Measurements from ENCODE around the gene PREX1.

Gene PREX1

GRCh38 chr20:48819821-48820648, 7.8 kb downstream of the PREX1 start:
- Histone ChIP-seq H2BK120ac (ENCODE audit: low read depth, low read length) (no peak overlapping the region), H3K23ac (ENCODE audit: low read length in 2 of 2) (no peak overlapping the region), H3K18ac (ENCODE audit: low read depth in 1 of 2, low read length in 2 of 2) (no peak overlapping the region), H2AK5ac (ENCODE audit: low read length, severe bottlenecking) (no peak overlapping the region), H3K27ac (ENCODE audit: low read length, poor library complexity, severe bottlenecking) (no peak overlapping the region), H3K79me1 (replicated peaks; ENCODE audit: low read length, poor library complexity, severe bottlenecking) (peaks cover 33% of the 10 kb centered on the region), H3K9ac (ENCODE audit: low read length) (no peak overlapping the region), H2AFZ (ENCODE audit: low read depth, low read length) (no peak overlapping the region), H3K4me1 (ENCODE audit: control insufficient read depth, insufficient read depth, low read depth, low read length) (peaks cover 19% of the 10 kb centered on the region), H3K27me3 (ENCODE audit: control insufficient read depth in 1 of 2, insufficient read depth in 1 of 2, low read length in 2 of 2) (peaks cover 0 to 24% of the 10 kb centered on the region in 2 experiments), H3K4me3 (ENCODE audit: insufficient read depth in 1 of 2, low read depth in 1 of 2, low read length in 2 of 2) (no peak overlapping the region), H3K14ac (ENCODE audit: low read length in 2 of 2) (no peak overlapping the region), H3K36me3 (ENCODE audit: control insufficient read depth in 1 of 2, insufficient read depth in 2 of 2, low read depth in 1 of 2, low read length in 2 of 2) (peaks cover 0 to 2% of the 10 kb centered on the region in 2 experiments), H4K91ac (ENCODE audit: low read length) (no peak overlapping the region), H2BK12ac (ENCODE audit: low read length in 2 of 2) (no peak overlapping the region), H4K8ac (ENCODE audit: low read length) (no peak overlapping the region), H3K9me3 (ENCODE audit: control insufficient read depth, low read length) (no peaks in the 10 kb centered on the region), H3K4ac (ENCODE audit: low read depth in 1 of 2, low read length in 2 of 2) (no peak overlapping the region), H3K4me2 (ENCODE audit: low read length, poor library complexity, severe bottlenecking) (no peak overlapping the region), H2BK5ac (ENCODE audit: low read depth, low read length, poor library complexity, severe bottlenecking) (no peak overlapping the region), H2BK15ac (ENCODE audit: low read depth, poor library complexity, severe bottlenecking) (no peak overlapping the region)
- no peak for DNase-seq
- 74% methylated on average over 15 of the region's 15 CpGs for WGBS

GRCh38 chr20:48819089-48819488, 8.7 kb downstream of the PREX1 start:
- H4K91ac ChIP-seq (ENCODE audit: low read length) = no peak overlapping the region
- WGBS = 84% methylated on average over 3 of the region's 3 CpGs
- H3K18ac ChIP-seq (ENCODE audit: low read depth in 1 of 2, low read length in 2 of 2) = no peak overlapping the region
- H3K27me3 ChIP-seq (ENCODE audit: control insufficient read depth in 1 of 2, insufficient read depth in 1 of 2, low read length in 2 of 2) = peaks cover 0 to 31% of the 10 kb centered on the region in 2 experiments
- H2BK5ac ChIP-seq (ENCODE audit: low read depth, low read length, poor library complexity, severe bottlenecking) = no peak overlapping the region
- no peak overlapping the region for H2BK12ac ChIP-seq (ENCODE audit: low read length in 2 of 2)
- no peak overlapping the region for H2AK5ac ChIP-seq (ENCODE audit: low read length, severe bottlenecking)
- H3K79me1 ChIP-seq (replicated peaks; ENCODE audit: low read length, poor library complexity, severe bottlenecking) = peaks cover 36% of the 10 kb centered on the region
- H4K8ac ChIP-seq (ENCODE audit: low read length) = no peak overlapping the region
- no peak overlapping the region for H3K4me3 ChIP-seq (ENCODE audit: insufficient read depth in 1 of 2, low read depth in 1 of 2, low read length in 2 of 2)
- H3K36me3 ChIP-seq (ENCODE audit: control insufficient read depth in 1 of 2, insufficient read depth in 2 of 2, low read depth in 1 of 2, low read length in 2 of 2) = peaks cover 0 to 2% of the 10 kb centered on the region in 2 experiments
- no peak overlapping the region for H3K9ac ChIP-seq (ENCODE audit: low read length)
- no peak overlapping the region for H2BK15ac ChIP-seq (ENCODE audit: low read depth, poor library complexity, severe bottlenecking)
- no peak overlapping the region for H2AFZ ChIP-seq (ENCODE audit: low read depth, low read length)
- H3K23ac ChIP-seq (ENCODE audit: low read length in 2 of 2) = no peak overlapping the region
- H3K4me2 ChIP-seq (ENCODE audit: low read length, poor library complexity, severe bottlenecking) = no peak overlapping the region
- no peak overlapping the region for H3K4ac ChIP-seq (ENCODE audit: low read depth in 1 of 2, low read length in 2 of 2)
- no peak for DNase-seq
- H3K14ac ChIP-seq (ENCODE audit: low read length in 2 of 2) = no peak overlapping the region
- H3K4me1 ChIP-seq (ENCODE audit: control insufficient read depth, insufficient read depth, low read depth, low read length) = peaks cover 15% of the 10 kb centered on the region
- H3K9me3 ChIP-seq (ENCODE audit: control insufficient read depth, low read length) = no peaks in the 10 kb centered on the region
- no peak overlapping the region for H3K27ac ChIP-seq (ENCODE audit: low read length, poor library complexity, severe bottlenecking)
- H2BK120ac ChIP-seq (ENCODE audit: low read depth, low read length) = no peak overlapping the region

DNA sequence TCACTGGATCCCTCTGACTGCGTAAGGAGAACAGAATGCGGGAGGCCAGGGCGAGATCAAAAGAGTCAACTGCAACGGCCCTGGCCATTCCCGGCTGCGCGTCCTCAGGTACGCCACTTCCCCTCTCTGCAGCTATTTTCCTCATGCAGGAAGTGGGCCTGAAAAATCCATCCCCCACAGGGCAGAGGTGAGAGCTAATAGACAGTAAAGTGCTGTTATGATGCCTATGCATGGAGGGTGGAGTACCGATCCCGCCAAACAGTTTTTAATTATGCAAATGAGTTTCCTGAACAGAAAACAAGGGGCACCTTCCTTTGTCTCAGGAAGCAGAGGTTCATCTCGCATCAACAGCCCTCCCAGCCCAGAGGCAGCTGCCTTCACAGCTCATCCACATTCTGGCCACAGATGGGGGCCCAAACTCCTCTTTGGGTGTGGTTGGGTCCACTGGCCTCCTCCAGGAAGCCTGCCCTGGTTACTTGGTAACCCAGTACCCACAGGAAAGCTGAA, 9.3 kb downstream of the PREX1 start:
- Histone ChIP-seq H3K9ac (ENCODE audit: low read length) (no peak overlapping the region), H3K27me3 (ENCODE audit: control insufficient read depth in 1 of 2, insufficient read depth in 1 of 2, low read length in 2 of 2) (peaks cover 0 to 37% of the 10 kb centered on the region in 2 experiments), H3K36me3 (ENCODE audit: control insufficient read depth in 1 of 2, insufficient read depth in 2 of 2, low read depth in 1 of 2, low read length in 2 of 2) (peaks cover 0 to 2% of the 10 kb centered on the region in 2 experiments), H2BK5ac (ENCODE audit: low read depth, low read length, poor library complexity, severe bottlenecking) (no peak overlapping the region), H3K4ac (ENCODE audit: low read depth in 1 of 2, low read length in 2 of 2) (no peak overlapping the region), H3K4me1 (ENCODE audit: control insufficient read depth, insufficient read depth, low read depth, low read length) (peaks cover 11% of the 10 kb centered on the region), H2BK120ac (ENCODE audit: low read depth, low read length) (no peak overlapping the region), H4K8ac (ENCODE audit: low read length) (no peak overlapping the region), H3K18ac (ENCODE audit: low read depth in 1 of 2, low read length in 2 of 2) (no peak overlapping the region), H2BK15ac (ENCODE audit: low read depth, poor library complexity, severe bottlenecking) (no peak overlapping the region), H3K4me2 (ENCODE audit: low read length, poor library complexity, severe bottlenecking) (no peak overlapping the region), H2BK12ac (ENCODE audit: low read length in 2 of 2) (no peak overlapping the region), H3K23ac (ENCODE audit: low read length in 2 of 2) (no peak overlapping the region), H3K9me3 (ENCODE audit: control insufficient read depth, low read length) (no peaks in the 10 kb centered on the region), H2AK5ac (ENCODE audit: low read length, severe bottlenecking) (no peak overlapping the region), H3K4me3 (ENCODE audit: insufficient read depth in 1 of 2, low read depth in 1 of 2, low read length in 2 of 2) (no peak overlapping the region), H2AFZ (ENCODE audit: low read depth, low read length) (no peak overlapping the region), H3K79me1 (replicated peaks; ENCODE audit: low read length, poor library complexity, severe bottlenecking) (peaks cover 38% of the 10 kb centered on the region), H4K91ac (ENCODE audit: low read length) (no peak overlapping the region), H3K27ac (ENCODE audit: low read length, poor library complexity, severe bottlenecking) (no peak overlapping the region), H3K14ac (ENCODE audit: low read length in 2 of 2) (no peak overlapping the region)
- 72% methylated on average over 11 of the region's 11 CpGs for WGBS
- DNase-seq = no peak

GRCh38 chr20:48818031-48818370, 9.8 kb downstream of the PREX1 start:
- Histone ChIP-seq H3K9ac (ENCODE audit: low read length) (no peak overlapping the region), H3K79me1 (replicated peaks; ENCODE audit: low read length, poor library complexity, severe bottlenecking) (peaks cover 37% of the 10 kb centered on the region), H3K4ac (ENCODE audit: low read depth in 1 of 2, low read length in 2 of 2) (no peak overlapping the region), H4K91ac (ENCODE audit: low read length) (no peak overlapping the region), H3K9me3 (ENCODE audit: control insufficient read depth, low read length) (no peaks in the 10 kb centered on the region), H3K27ac (ENCODE audit: low read length, poor library complexity, severe bottlenecking) (no peak overlapping the region), H3K36me3 (ENCODE audit: control insufficient read depth in 1 of 2, insufficient read depth in 2 of 2, low read depth in 1 of 2, low read length in 2 of 2) (peaks cover 0 to 2% of the 10 kb centered on the region in 2 experiments), H2BK12ac (ENCODE audit: low read length in 2 of 2) (no peak overlapping the region), H3K14ac (ENCODE audit: low read length in 2 of 2) (no peak overlapping the region), H2AFZ (ENCODE audit: low read depth, low read length) (no peak overlapping the region), H2BK120ac (ENCODE audit: low read depth, low read length) (no peak overlapping the region), H3K4me3 (ENCODE audit: insufficient read depth in 1 of 2, low read depth in 1 of 2, low read length in 2 of 2) (no peak overlapping the region), H3K4me1 (ENCODE audit: control insufficient read depth, insufficient read depth, low read depth, low read length) (peaks cover 7% of the 10 kb centered on the region), H3K18ac (ENCODE audit: low read depth in 1 of 2, low read length in 2 of 2) (no peak overlapping the region), H2BK15ac (ENCODE audit: low read depth, poor library complexity, severe bottlenecking) (no peak overlapping the region), H2AK5ac (ENCODE audit: low read length, severe bottlenecking) (no peak overlapping the region), H3K4me2 (ENCODE audit: low read length, poor library complexity, severe bottlenecking) (no peak overlapping the region), H3K27me3 (ENCODE audit: control insufficient read depth in 1 of 2, insufficient read depth in 1 of 2, low read length in 2 of 2) (peaks cover 0 to 37% of the 10 kb centered on the region in 2 experiments), H3K23ac (ENCODE audit: low read length in 2 of 2) (no peak overlapping the region), H2BK5ac (ENCODE audit: low read depth, low read length, poor library complexity, severe bottlenecking) (no peak overlapping the region), H4K8ac (ENCODE audit: low read length) (no peak overlapping the region)
- DNase-seq = no peak
- WGBS = 92% methylated on average over 7 of the region's 7 CpGs
